Prostate gland (tissue), 2 donors: ENCODE data around the gene MAP1LC3C.

Experiments
- POLR2A ChIP-seq: fragments of 450-650 bp; IDR thresholded peaks from one replicate; pipeline ENCODE4 v1.6.1; 2016; ENCODE audit warnings: antibody characterized with exemption, mild to moderate bottlenecking
- POLR2AphosphoS5 ChIP-seq: sonication (generic); formaldehyde crosslinking; IDR thresholded peaks from one replicate; pipeline ENCODE4 v1.6.1; 2017; ENCODE audit warnings: antibody characterized with exemption
- TF ChIP-seq, protein P1 (sequence below), 4 experiments: fragments of 200-600 bp in 2 of 4; fragments of 450-650 bp in 2 of 4; sonication (generic) in 2 of 4; IDR thresholded peaks; 1 replicate in 3 of 4; 2 replicates in 1 of 4; pipeline ENCODE4 v1.5.1; 2016 to 2019; ENCODE audit warnings: antibody characterized with exemption in 4 of 4, mild to moderate bottlenecking in 2 of 4, moderate library complexity in 2 of 4

DNA sequence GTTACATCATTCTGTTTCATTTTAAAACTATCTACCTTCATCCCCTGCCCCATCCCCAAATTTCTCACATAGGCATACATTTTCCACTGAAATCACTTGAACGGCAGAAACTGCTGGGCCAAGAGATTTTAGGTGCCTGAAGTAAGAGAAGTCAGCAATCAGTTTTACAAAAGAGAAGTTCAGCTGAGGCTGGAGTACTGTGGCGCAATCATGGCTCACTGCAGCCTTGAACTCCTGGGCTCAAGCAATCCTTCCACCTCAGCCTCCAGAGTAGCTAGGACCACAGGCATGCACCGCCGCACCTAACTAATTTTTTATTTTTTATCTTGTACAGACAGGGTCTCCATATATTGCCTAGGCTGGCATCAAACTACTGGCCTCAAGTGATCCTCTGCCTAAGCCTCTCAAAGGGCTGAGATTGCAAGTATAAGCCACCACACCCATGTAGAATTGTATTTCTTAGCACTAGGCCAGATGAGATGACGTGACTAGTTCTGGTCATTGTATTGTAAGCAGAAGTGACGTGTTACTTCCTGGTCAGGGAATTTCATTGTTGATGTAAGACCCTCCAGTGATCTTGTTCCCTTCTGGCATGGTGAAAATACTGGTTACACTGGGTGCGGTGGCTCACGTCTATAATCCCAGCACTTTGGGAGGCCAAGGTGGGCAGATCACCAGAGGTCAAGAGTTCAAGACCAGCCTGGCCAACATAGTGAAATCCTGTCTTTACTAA lies 34.2 kb downstream of the MAP1LC3C start:
- TF ChIP-seq, protein P1, sequence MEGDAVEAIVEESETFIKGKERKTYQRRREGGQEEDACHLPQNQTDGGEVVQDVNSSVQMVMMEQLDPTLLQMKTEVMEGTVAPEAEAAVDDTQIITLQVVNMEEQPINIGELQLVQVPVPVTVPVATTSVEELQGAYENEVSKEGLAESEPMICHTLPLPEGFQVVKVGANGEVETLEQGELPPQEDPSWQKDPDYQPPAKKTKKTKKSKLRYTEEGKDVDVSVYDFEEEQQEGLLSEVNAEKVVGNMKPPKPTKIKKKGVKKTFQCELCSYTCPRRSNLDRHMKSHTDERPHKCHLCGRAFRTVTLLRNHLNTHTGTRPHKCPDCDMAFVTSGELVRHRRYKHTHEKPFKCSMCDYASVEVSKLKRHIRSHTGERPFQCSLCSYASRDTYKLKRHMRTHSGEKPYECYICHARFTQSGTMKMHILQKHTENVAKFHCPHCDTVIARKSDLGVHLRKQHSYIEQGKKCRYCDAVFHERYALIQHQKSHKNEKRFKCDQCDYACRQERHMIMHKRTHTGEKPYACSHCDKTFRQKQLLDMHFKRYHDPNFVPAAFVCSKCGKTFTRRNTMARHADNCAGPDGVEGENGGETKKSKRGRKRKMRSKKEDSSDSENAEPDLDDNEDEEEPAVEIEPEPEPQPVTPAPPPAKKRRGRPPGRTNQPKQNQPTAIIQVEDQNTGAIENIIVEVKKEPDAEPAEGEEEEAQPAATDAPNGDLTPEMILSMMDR (IDR thresholded peaks at IDR 0.05), result no peak
- TF ChIP-seq POLR2A (no peak), POLR2AphosphoS5 (no peak)
